Gastrocnemius medialis (tissue), 4 donors: ENCODE measurements around the gene NTNG1.

Experiments used
- POLR2A ChIP-seq, 2 donors: fragments of 450-650 bp; IDR thresholded peaks; one replicate each; pipeline ENCODE4 v1.6.1; 2017; ENCODE audit warnings: antibody characterized with exemption in 2 of 2, mild to moderate bottlenecking in 2 of 2, moderate library complexity in 2 of 2
- TF ChIP-seq, protein P1 (sequence below), 5 experiments: fragments of 450-650 bp in 3 of 5; fragments of 200-600 bp in 2 of 5; sonication (generic) in 2 of 5; IDR thresholded peaks in 4 of 5; conservative IDR thresholded peaks in 1 of 5; 1 replicate in 4 of 5; 2 replicates in 1 of 5; pipeline ENCODE4 v1.5.1; 2016 to 2019; ENCODE audit warnings: antibody characterized with exemption in 5 of 5, mild to moderate bottlenecking in 3 of 5, moderate library complexity in 3 of 5

- TF ChIP-seq, protein P1, sequence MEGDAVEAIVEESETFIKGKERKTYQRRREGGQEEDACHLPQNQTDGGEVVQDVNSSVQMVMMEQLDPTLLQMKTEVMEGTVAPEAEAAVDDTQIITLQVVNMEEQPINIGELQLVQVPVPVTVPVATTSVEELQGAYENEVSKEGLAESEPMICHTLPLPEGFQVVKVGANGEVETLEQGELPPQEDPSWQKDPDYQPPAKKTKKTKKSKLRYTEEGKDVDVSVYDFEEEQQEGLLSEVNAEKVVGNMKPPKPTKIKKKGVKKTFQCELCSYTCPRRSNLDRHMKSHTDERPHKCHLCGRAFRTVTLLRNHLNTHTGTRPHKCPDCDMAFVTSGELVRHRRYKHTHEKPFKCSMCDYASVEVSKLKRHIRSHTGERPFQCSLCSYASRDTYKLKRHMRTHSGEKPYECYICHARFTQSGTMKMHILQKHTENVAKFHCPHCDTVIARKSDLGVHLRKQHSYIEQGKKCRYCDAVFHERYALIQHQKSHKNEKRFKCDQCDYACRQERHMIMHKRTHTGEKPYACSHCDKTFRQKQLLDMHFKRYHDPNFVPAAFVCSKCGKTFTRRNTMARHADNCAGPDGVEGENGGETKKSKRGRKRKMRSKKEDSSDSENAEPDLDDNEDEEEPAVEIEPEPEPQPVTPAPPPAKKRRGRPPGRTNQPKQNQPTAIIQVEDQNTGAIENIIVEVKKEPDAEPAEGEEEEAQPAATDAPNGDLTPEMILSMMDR (IDR thresholded peaks at IDR 0.05 in 4 of 5, conservative IDR thresholded peaks at IDR 0.05 in 1 of 5) = no peak
- no peak for TF ChIP-seq POLR2A (IDR thresholded peaks at IDR 0.05)
These were observed 201.5 kb downstream of the NTNG1 start for GRCh38 chr1:107342316-107342715.
